NOMO-1 (cell line): ENCODE data around the gene SIRT7.
A peak's percentile ranks its signal among the peaks of the same experiment; 100 is the strongest.
"Not testable (repeated sequence)": the region's sequence is repeated elsewhere in the genome, so short reads cannot be mapped to it uniquely, and the experiment has no call there.

ENCODE experiments used
- DNase-seq, 2 experiments: peaks; one replicate each; lab custom pipeline; 2025; ENCODE audit not compliant: unreplicated experiment in 2 of 2; lab: John Stamatoyannopoulos, UW

The SIRT7 gene

GRCh38 chr17:81921996-81922565, 4.1 kb upstream of the SIRT7 start:
- DNase-seq: no peak

- no peak for DNase-seq
These were observed 3.5 kb upstream of the SIRT7 start for GRCh38 chr17:81921537-81921862.

- DNase-seq: peak; percentile 81 to 86
These were observed 2.9 kb upstream of the SIRT7 start for GRCh38 chr17:81920612-81921536.

GRCh38 chr17:81918832-81919545, 1.0 kb upstream of the SIRT7 start:
- DNase-seq: peak; percentile 31 to 52

- not testable (repeated sequence) for DNase-seq
These were observed 325 bp upstream of the SIRT7 start for GRCh38 chr17:81918333-81918669.

GRCh38 chr17:81916234-81917001, 1.6 kb downstream of the SIRT7 start:
- DNase-seq: no peak

GRCh38 chr17:81915331-81915730, 2.6 kb downstream of the SIRT7 start:
- no peak for DNase-seq

- DNase-seq: no peak
These were observed 3.7 kb downstream of the SIRT7 start for GRCh38 chr17:81914103-81914850.

GRCh38 chr17:81913394-81914102, 4.4 kb downstream of the SIRT7 start:
- no peak for DNase-seq

- DNase-seq: no peak
These were observed 5.3 kb downstream of the SIRT7 start for GRCh38 chr17:81912441-81913309.

GRCh38 chr17:81911969-81912368, 6.0 kb downstream of the SIRT7 start:
- DNase-seq: no peak

GRCh38 chr17:81911277-81911961, 6.6 kb downstream of the SIRT7 start, which contains the start of gene PCYT2:
Gene PCYT2, minus strand, starts transcription at chr17:81911399. Its CDS starts 44 bp downstream, at chr17:81911355.
- DNase-seq: peak; percentile 72 to 87

- no peak for DNase-seq
These were observed 7.1 kb downstream of the SIRT7 start for GRCh38 chr17:81910840-81911276.

- DNase-seq: no peak
These were observed 7.8 kb downstream of the SIRT7 start for GRCh38 chr17:81909966-81910839.

GRCh38 chr17:81909231-81909630, 8.7 kb downstream of the SIRT7 start:
- no peak for DNase-seq

- DNase-seq: no peak
These were observed 9.2 kb downstream of the SIRT7 start for GRCh38 chr17:81908793-81909192.
